Astrocyte (in vitro differentiated cells and primary cell): ENCODE data around the gene GRIK5. TPM values are rescaled to one million over a fixed set of nuclear protein-coding genes. Genes with fewer than 3 reads are reported as not detected.
A peak's percentile ranks its signal among the peaks of the same experiment; 100 is the strongest.

Experiments used
- DNase-seq: peaks from one replicate; pipeline ENCODE4 v3.0.0-alpha.2; 2010; ENCODE audit warnings: low read depth
- FAIRE-seq: peaks from 2 replicates; lab custom pipeline; 2011; peaks lifted over from hg19 to GRCh38; lab: Jason Lieb, UNC
- H2AFZ ChIP-seq: 2 replicates; pipeline ENCODE4 v1.6.0; 2012; ENCODE audit warnings: low read depth, low read length, inconsistent platforms
- H3K27ac ChIP-seq: 2 replicates; pipeline ENCODE4 v1.5.1; 2011; ENCODE audit warnings: low read depth, low read length, inconsistent platforms
- H3K27me3 ChIP-seq: 2 replicates; pipeline ENCODE4 v1.6.0; 2011; ENCODE audit warnings: low read length, inconsistent platforms; ENCODE audit not compliant: insufficient read depth
- H3K36me3 ChIP-seq: 2 replicates; pipeline ENCODE4 v1.5.1; 2011; ENCODE audit warnings: low read length, inconsistent platforms; ENCODE audit not compliant: insufficient read depth
- H3K4me1 ChIP-seq: 2 replicates; pipeline ENCODE4 v1.5.1; 2011; ENCODE audit warnings: low read length, inconsistent platforms; ENCODE audit not compliant: insufficient read depth
- H3K4me2 ChIP-seq: 2 replicates; pipeline ENCODE4 v1.6.0; 2012; ENCODE audit warnings: low read length, inconsistent platforms
- H3K4me3 ChIP-seq: 2 replicates; pipeline ENCODE4 v1.5.1; 2011; ENCODE audit warnings: low read depth, mild to moderate bottlenecking, low read length, inconsistent platforms; ENCODE audit not compliant: insufficient read depth
- H3K79me2 ChIP-seq: 2 replicates; pipeline ENCODE4 v1.6.0; 2012; ENCODE audit warnings: mild to moderate bottlenecking, low read length, inconsistent platforms; ENCODE audit not compliant: insufficient read depth
- H3K9ac ChIP-seq: 2 replicates; pipeline ENCODE4 v1.6.0; 2012; ENCODE audit warnings: mild to moderate bottlenecking, low read length, inconsistent platforms
- H3K9me3 ChIP-seq: 2 replicates; pipeline ENCODE4 v1.5.1; 2012; ENCODE audit warnings: low read depth, mild to moderate bottlenecking, low read length, inconsistent platforms; ENCODE audit not compliant: insufficient read depth
- H4K20me1 ChIP-seq: 2 replicates; pipeline ENCODE4 v1.6.0; 2012; ENCODE audit warnings: low read length, inconsistent platforms; ENCODE audit not compliant: insufficient read depth
- H3K27ac Mint-ChIP-seq: one replicate; pipeline ENCODE4 v1.8.0; 2021; ENCODE audit warnings: mild to moderate bottlenecking, mixed read lengths; ENCODE audit not compliant: unreplicated experiment
- H3K27me3 Mint-ChIP-seq: one replicate; pipeline ENCODE4 v1.8.0; 2021; ENCODE audit warnings: low read depth, mixed read lengths; ENCODE audit not compliant: unreplicated experiment
- H3K36me3 Mint-ChIP-seq: one replicate; pipeline ENCODE4 v1.8.0; 2021; ENCODE audit warnings: low read depth, mixed read lengths; ENCODE audit not compliant: unreplicated experiment
- H3K4me1 Mint-ChIP-seq: one replicate; pipeline ENCODE4 v1.8.0; 2021; ENCODE audit warnings: low read depth, mixed read lengths; ENCODE audit not compliant: unreplicated experiment
- H3K4me3 Mint-ChIP-seq: one replicate; pipeline ENCODE4 v1.8.0; 2021; ENCODE audit warnings: mild to moderate bottlenecking, moderate library complexity, mixed read lengths; ENCODE audit not compliant: unreplicated experiment
- H3K9me3 Mint-ChIP-seq: one replicate; pipeline ENCODE4 v1.8.0; 2021; ENCODE audit warnings: mild to moderate bottlenecking, mixed read lengths; ENCODE audit not compliant: unreplicated experiment
- EZH2 ChIP-seq: IDR thresholded peaks from 2 replicates; pipeline ENCODE4 v1.6.1; 2012; ENCODE audit warnings: mild to moderate bottlenecking, low read length, inconsistent platforms; ENCODE audit not compliant: insufficient read depth
- total RNA-seq: library from RNA; stranded (reverse); gene quantifications from 2 replicates; pipeline ENCODE4 v1.2.1, GENCODE V29; 2021
- TF ChIP-seq, protein P1 (sequence below): IDR thresholded peaks from 2 replicates; pipeline ENCODE4 v1.5.1; 2011; ENCODE audit warnings: low read depth, mild to moderate bottlenecking, inconsistent platforms, low read length, moderate library complexity; ENCODE audit not compliant: insufficient read depth

The GRIK5 gene
- total RNA-seq, 1 donor from 2014 or later, result 9.2 TPM

DNA sequence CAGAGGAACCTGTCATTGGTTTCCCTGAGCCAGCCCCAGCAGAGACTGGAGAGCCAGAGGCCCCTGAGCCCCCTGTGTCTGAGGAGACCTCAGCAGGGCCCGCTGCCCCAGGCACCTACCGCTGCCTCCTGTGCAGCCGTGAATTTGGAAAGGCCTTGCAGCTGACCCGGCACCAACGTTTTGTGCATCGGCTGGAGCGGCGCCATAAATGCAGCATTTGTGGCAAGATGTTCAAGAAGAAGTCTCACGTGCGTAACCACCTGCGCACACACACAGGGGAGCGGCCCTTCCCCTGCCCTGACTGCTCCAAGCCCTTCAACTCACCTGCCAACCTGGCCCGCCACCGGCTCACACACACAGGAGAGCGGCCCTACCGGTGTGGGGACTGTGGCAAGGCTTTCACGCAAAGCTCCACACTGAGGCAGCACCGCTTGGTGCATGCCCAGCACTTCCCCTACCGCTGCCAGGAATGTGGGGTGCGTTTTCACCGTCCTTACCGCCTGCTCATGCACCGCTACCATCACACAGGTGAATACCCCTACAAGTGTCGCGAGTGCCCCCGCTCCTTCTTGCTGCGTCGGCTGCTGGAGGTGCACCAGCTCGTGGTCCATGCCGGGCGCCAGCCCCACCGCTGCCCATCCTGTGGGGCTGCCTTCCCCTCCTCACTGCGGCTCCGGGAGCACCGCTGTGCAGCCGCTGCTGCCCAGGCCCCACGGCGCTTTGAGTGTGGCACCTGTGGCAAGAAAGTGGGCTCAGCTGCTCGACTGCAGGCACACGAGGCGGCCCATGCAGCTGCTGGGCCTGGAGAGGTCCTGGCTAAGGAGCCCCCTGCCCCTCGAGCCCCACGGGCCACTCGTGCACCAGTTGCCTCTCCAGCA lies 10.1 kb upstream of the GRIK5 start:
- peak overlapping the region; percentile 34 for H3K27ac Mint-ChIP-seq
- TF ChIP-seq, protein P1, sequence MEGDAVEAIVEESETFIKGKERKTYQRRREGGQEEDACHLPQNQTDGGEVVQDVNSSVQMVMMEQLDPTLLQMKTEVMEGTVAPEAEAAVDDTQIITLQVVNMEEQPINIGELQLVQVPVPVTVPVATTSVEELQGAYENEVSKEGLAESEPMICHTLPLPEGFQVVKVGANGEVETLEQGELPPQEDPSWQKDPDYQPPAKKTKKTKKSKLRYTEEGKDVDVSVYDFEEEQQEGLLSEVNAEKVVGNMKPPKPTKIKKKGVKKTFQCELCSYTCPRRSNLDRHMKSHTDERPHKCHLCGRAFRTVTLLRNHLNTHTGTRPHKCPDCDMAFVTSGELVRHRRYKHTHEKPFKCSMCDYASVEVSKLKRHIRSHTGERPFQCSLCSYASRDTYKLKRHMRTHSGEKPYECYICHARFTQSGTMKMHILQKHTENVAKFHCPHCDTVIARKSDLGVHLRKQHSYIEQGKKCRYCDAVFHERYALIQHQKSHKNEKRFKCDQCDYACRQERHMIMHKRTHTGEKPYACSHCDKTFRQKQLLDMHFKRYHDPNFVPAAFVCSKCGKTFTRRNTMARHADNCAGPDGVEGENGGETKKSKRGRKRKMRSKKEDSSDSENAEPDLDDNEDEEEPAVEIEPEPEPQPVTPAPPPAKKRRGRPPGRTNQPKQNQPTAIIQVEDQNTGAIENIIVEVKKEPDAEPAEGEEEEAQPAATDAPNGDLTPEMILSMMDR, result no peak
- no peak for TF ChIP-seq EZH2
- H3K36me3 ChIP-seq, result peaks cover 24% of the 10 kb centered on the region
- DNase-seq (no peak), FAIRE-seq (no peak)
- H3K4me3 ChIP-seq, result no peak overlapping the region
- H3K4me3 Mint-ChIP-seq, result peak overlapping the region; percentile 54
- H3K27me3 ChIP-seq, result no peaks in the 10 kb centered on the region
- H4K20me1 ChIP-seq, result peaks cover 65% of the 10 kb centered on the region
- no peaks in the 10 kb centered on the region for H3K9me3 ChIP-seq
- peak overlapping the region; percentile 9 for H3K4me2 ChIP-seq
- peaks cover 64% of the 10 kb centered on the region for H3K79me2 ChIP-seq
- no peak overlapping the region for H3K27ac ChIP-seq
- H3K27me3 Mint-ChIP-seq, result no peaks in the 10 kb centered on the region
- peaks cover 18% of the 10 kb centered on the region for H3K4me1 ChIP-seq
- H3K9ac ChIP-seq, result no peak overlapping the region
- H3K4me1 Mint-ChIP-seq, result peaks cover 32% of the 10 kb centered on the region
- peaks cover 19% of the 10 kb centered on the region for H3K36me3 Mint-ChIP-seq
- H3K9me3 Mint-ChIP-seq, result no peaks in the 10 kb centered on the region
- no peak overlapping the region for H2AFZ ChIP-seq

DNA sequence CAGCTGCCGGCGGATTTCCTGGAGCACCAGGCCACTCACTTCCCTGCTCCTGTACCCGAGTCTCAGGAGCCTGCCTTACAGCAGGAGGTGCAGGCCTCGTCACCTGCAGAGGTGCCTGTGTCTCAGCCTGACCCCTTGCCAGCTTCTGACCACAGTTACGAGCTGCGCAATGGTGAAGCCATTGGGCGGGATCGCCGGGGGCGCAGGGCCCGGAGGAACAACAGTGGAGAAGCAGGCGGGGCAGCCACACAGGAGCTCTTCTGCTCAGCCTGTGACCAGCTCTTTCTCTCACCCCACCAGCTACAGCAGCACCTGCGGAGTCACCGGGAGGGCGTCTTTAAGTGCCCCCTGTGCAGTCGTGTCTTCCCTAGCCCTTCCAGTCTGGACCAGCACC lies 9.3 kb upstream of the GRIK5 start:
- no peak overlapping the region for H3K27ac ChIP-seq
- no peaks in the 10 kb centered on the region for H3K27me3 ChIP-seq
- H3K79me2 ChIP-seq, result peaks cover 64% of the 10 kb centered on the region
- no peak for FAIRE-seq
- peaks cover 24% of the 10 kb centered on the region for H3K36me3 ChIP-seq
- peaks cover 32% of the 10 kb centered on the region for H3K4me1 Mint-ChIP-seq
- TF ChIP-seq EZH2, result no peak
- TF ChIP-seq, protein P1, result no peak
- no peaks in the 10 kb centered on the region for H3K9me3 ChIP-seq
- H3K9me3 Mint-ChIP-seq, result peaks cover 3% of the 10 kb centered on the region
- peak overlapping the region; percentile 8 for H3K4me3 Mint-ChIP-seq
- H3K36me3 Mint-ChIP-seq, result peaks cover 18% of the 10 kb centered on the region
- no peak overlapping the region for H3K9ac ChIP-seq
- no peak overlapping the region for H2AFZ ChIP-seq
- H3K4me3 ChIP-seq, result no peak overlapping the region
- peaks cover 65% of the 10 kb centered on the region for H4K20me1 ChIP-seq
- peaks cover 21% of the 10 kb centered on the region for H3K4me1 ChIP-seq
- DNase-seq, result no peak
- H3K27me3 Mint-ChIP-seq, result no peaks in the 10 kb centered on the region
- peak overlapping the region; percentile 9 for H3K4me2 ChIP-seq
- H3K27ac Mint-ChIP-seq, result peak overlapping the region; percentile 47
